Tibial nerve (tissue), 4 donors: Measurements from ENCODE around the gene TMEM253. TPM values are rescaled to one million over a fixed set of nuclear protein-coding genes. Genes with fewer than 3 reads are reported as not detected.

ENCODE experiments used
- DNase-seq, 2 donors: peaks; one replicate each; pipeline ENCODE4 v3.0.0-alpha.2; 2019; ENCODE audit warnings: low spot score in 2 of 2
- H3K27ac ChIP-seq, 4 donors: fragments of 200-600 bp; sonication (generic) in 3 of 4; one replicate each; pipeline ENCODE4 v1.5.1; 2017 to 2019; ENCODE audit warnings: mild to moderate bottlenecking in 1 of 4
- H3K27me3 ChIP-seq, 2 donors: fragments of 200-600 bp; sonication (generic) in 1 of 2; one replicate each; pipeline versions ENCODE4 v1.5.1 to v1.6.0; 2017 to 2019
- H3K36me3 ChIP-seq, 3 donors: fragments of 200-600 bp; sonication (generic); one replicate each; pipeline ENCODE4 v1.5.1; 2018 to 2019
- H3K4me1 ChIP-seq, 4 donors: fragments of 200-600 bp; sonication (generic) in 3 of 4; one replicate each; pipeline ENCODE4 v1.5.1; 2017 to 2019
- H3K4me3 ChIP-seq, 4 donors: fragments of 200-600 bp; sonication (generic) in 3 of 4; one replicate each; pipeline ENCODE4 v1.5.1; 2017 to 2019; ENCODE audit warnings: mild to moderate bottlenecking in 1 of 4, moderate library complexity in 1 of 4
- H3K9me3 ChIP-seq, 4 donors: fragments of 200-600 bp; sonication (generic) in 3 of 4; one replicate each; pipeline ENCODE4 v1.5.1; 2017 to 2019
- EP300 ChIP-seq, 2 donors: sonication (generic); formaldehyde crosslinking; IDR thresholded peaks; one replicate each; pipeline ENCODE4 v1.6.1; 2017; ENCODE audit warnings: antibody characterized with exemption in 2 of 2, mild to moderate bottlenecking in 1 of 2
- POLR2A ChIP-seq, 2 donors: fragments of 450-650 bp; IDR thresholded peaks; one replicate each; pipeline ENCODE4 v1.6.1; 2017; ENCODE audit warnings: antibody characterized with exemption in 2 of 2, mild to moderate bottlenecking in 2 of 2, moderate library complexity in 2 of 2
- WGBS, 2 donors: methylation state at CpG; one replicate each; pipeline ENCODE4 v1.1.5; 2018; 5-methylcytosine and 5-hydroxymethylcytosine counted together
- small RNA-seq: library from RNA; depleted of rRNA; stranded (forward); fragments of <200 nt; gene quantifications from one replicate; pipeline ENCODE3, GENCODE V24; 2016
- total RNA-seq, 4 donors: library from RNA; depleted of rRNA; stranded (reverse); fragments of >200 nt; gene quantifications; one replicate each; pipeline ENCODE4 v1.1.0, GENCODE V29; 2016
- TF ChIP-seq, protein P1 (sequence below), 5 experiments: fragments of 200-600 bp in 3 of 5; fragments of 450-650 bp in 2 of 5; sonication (generic) in 3 of 5; IDR thresholded peaks; one replicate each; pipeline ENCODE4 v1.5.1; 2016 to 2019; ENCODE audit warnings: antibody characterized with exemption in 5 of 5, mild to moderate bottlenecking in 3 of 5, moderate library complexity in 2 of 5

The TMEM253 gene
- total RNA-seq, 4 donors from 2014 or later = 0.44 to 0.63 TPM; not detected in 2

DNA sequence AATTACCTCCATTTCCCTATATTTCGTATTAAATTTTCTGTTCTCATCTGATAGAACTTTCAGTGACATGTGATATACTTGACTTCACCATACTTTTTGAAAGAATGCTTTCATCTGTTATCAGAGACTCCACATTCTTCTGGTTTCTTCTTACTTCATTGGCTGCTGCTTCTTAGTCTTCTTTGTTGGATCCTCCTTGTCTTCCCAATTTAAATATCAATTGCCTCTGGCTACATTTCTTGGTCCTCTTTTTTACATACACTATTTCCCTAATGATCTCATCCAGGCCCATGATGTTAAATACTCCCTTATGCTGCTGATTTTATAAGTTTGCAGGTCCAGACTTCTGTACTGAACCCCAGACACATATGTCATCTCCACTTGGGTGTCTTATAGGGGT lies 33.0 kb downstream of the TMEM253 start:
- TF ChIP-seq, protein P1, sequence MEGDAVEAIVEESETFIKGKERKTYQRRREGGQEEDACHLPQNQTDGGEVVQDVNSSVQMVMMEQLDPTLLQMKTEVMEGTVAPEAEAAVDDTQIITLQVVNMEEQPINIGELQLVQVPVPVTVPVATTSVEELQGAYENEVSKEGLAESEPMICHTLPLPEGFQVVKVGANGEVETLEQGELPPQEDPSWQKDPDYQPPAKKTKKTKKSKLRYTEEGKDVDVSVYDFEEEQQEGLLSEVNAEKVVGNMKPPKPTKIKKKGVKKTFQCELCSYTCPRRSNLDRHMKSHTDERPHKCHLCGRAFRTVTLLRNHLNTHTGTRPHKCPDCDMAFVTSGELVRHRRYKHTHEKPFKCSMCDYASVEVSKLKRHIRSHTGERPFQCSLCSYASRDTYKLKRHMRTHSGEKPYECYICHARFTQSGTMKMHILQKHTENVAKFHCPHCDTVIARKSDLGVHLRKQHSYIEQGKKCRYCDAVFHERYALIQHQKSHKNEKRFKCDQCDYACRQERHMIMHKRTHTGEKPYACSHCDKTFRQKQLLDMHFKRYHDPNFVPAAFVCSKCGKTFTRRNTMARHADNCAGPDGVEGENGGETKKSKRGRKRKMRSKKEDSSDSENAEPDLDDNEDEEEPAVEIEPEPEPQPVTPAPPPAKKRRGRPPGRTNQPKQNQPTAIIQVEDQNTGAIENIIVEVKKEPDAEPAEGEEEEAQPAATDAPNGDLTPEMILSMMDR (IDR thresholded peaks at IDR 0.05) = no peak
- TF ChIP-seq POLR2A (IDR thresholded peaks at IDR 0.05) (no peak), EP300 (IDR thresholded peaks at IDR 0.05) (no peak)
- 34 to 71% methylated on average over 1 of the region's 1 CpG for WGBS, 2 donors
- Histone ChIP-seq H3K36me3 (no peaks in the 10 kb centered on the region), H3K27me3 (no peaks in the 10 kb centered on the region), H3K27ac (no peak overlapping the region), H3K4me3 (no peak overlapping the region), H3K4me1 (no peaks in the 10 kb centered on the region), H3K9me3 (no peaks in the 10 kb centered on the region)
- DNase-seq = no peak

DNA sequence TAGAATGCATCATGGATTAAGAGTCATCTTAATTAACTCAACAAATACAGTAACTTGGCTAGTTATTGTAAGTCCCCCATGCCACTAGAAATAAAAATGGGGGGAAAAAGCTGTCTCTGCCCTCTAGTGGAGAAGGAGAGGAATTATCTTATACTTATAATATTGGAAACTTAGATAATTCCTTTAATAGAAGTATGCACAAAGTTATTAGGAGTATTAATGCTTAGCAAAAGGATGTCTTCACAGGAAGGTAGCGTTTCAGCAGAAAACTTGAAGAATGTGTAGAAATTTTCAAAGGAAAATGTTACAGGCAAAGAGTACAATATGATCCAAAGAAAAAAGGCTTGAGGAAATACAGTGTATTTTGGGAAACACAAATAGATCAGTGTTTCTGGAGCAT lies 35.2 kb downstream of the TMEM253 start:
- Histone ChIP-seq H3K27me3 (no peaks in the 10 kb centered on the region), H3K36me3 (no peaks in the 10 kb centered on the region), H3K4me1 (no peaks in the 10 kb centered on the region), H3K27ac (no peak overlapping the region), H3K9me3 (no peaks in the 10 kb centered on the region), H3K4me3 (no peak overlapping the region)
- TF ChIP-seq, protein P1 (IDR thresholded peaks at IDR 0.05) = peak; percentile 33 to 76 (median 36)
- no peak for TF ChIP-seq EP300 (IDR thresholded peaks at IDR 0.05)
- DNase-seq = no peak
- 14 to 20% methylated on average over 1 of the region's 1 CpG for WGBS, 2 donors

DNA sequence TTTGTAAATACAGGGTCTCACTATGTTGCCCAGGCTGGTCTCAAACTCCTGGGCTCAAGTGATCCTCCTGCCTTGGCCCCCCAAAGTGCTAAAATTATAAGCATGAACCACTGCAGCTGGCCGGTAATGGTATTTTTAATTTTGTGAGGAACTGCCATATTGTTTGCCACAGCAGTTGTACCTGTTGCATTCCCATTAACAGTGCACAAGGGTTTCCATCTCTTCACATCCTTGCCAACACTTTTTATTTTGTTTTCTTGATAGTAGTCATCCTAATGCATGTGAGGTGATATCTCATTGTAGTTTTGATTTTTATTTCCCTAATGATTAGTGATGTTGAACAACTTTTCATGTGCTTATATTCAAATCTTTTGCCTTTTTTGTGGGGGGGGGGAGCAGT lies 41.5 kb downstream of the TMEM253 start:
- WGBS, 2 donors = 87 to 95% methylated on average over 1 of the region's 1 CpG

DNA sequence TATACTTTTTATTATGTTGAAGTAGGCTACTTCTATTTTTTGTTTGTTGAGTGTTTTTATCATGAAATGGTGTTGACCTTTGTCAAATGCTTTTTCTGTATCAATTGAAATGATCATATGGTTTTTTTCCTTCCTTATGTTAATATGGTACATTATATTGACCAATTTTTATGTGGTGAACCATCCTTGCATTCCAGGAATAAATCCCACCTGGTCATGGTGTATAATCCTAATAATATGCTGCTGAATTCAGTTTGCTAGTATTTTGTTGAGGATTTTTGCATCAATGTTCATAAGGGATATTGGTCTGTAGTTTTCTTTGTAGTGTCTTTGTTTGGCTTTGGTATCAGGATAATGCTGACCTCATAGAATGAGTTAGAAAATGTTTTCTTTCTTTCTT lies 44.6 kb downstream of the TMEM253 start:
- Histone ChIP-seq H3K27ac (no peak overlapping the region), H3K27me3 (no peaks in the 10 kb centered on the region), H3K36me3 (no peaks in the 10 kb centered on the region), H3K9me3 (peaks cover 0 to 22% (median 3%) of the 10 kb centered on the region in 4 donors), H3K4me1 (no peaks in the 10 kb centered on the region), H3K4me3 (no peak overlapping the region)
- no peak for DNase-seq
- TF ChIP-seq EP300 (IDR thresholded peaks at IDR 0.05) = no peak
- TF ChIP-seq, protein P1 (IDR thresholded peaks at IDR 0.05) = no peak
- no peak for TF ChIP-seq POLR2A (IDR thresholded peaks at IDR 0.05)

More for the DNA sequence above, 41.5 kb downstream of the TMEM253 start:
- no peaks in the 10 kb centered on the region for H3K27me3 ChIP-seq
- no peak overlapping the region for H3K4me3 ChIP-seq
- no peaks in the 10 kb centered on the region for H3K36me3 ChIP-seq
- H3K9me3 ChIP-seq = peaks cover 0 to 22% (median 3%) of the 10 kb centered on the region in 4 donors
- DNase-seq = no peak
- no peak overlapping the region for H3K27ac ChIP-seq
- TF ChIP-seq, protein P1 (IDR thresholded peaks at IDR 0.05) = no peak
- TF ChIP-seq EP300 (IDR thresholded peaks at IDR 0.05) (no peak), POLR2A (IDR thresholded peaks at IDR 0.05) (no peak)
- no peaks in the 10 kb centered on the region for H3K4me1 ChIP-seq

DNA sequence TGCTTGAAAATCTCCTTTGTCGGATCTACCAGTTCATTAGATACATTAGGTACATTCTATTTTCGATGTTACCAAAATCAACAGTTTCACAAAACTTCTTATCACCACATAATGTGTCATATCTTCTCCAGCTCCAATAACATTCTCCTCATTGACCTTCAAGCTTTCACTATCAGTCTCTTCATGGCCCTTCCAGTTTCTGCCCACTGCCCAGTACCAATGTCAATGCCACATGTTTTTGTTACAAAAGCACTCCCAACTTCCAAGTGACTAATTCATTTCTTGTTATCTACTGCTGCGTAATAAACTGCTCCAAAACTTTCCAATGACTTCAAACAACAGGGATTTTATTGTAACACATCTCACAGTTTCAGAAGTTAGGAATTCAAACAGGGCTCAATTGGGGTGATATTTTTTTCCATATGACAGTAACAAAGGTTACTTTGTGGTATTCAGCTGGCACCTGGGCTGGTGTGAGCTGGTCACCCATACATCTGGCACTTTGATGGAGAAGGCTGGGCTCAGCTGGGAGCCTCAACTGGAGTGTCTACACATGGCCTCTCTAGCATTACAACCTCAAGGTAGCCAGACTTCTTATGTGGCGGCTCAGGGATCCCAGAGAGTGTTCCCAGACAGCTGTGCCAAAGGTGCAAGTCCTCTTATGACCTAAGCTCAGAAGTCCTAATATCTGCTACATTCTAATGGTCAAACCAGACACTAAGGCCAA lies 48.9 kb downstream of the TMEM253 start:
- Histone ChIP-seq H3K36me3 (no peaks in the 10 kb centered on the region), H3K27me3 (no peaks in the 10 kb centered on the region), H3K4me1 (no peaks in the 10 kb centered on the region), H3K27ac (no peak overlapping the region), H3K4me3 (no peak overlapping the region), H3K9me3 (peaks cover 0 to 14% (median 3%) of the 10 kb centered on the region in 4 donors)
- no peak for DNase-seq
- TF ChIP-seq, protein P1 (IDR thresholded peaks at IDR 0.05) = no peak
- TF ChIP-seq POLR2A (IDR thresholded peaks at IDR 0.05) (no peak), EP300 (IDR thresholded peaks at IDR 0.05) (no peak)
- whole genome bisulfite sequencing, 2 donors = 87 to 88% methylated on average over 4 of the region's 4 CpGs

Small RNA genes lying within 50 kb of the gene (small RNA-seq; reads per million reads assigned to genes)
- not detected for gene RNU6-252P

Other genes with a start within 250 kb of the TMEM253 start
- gene RNASE3, start 209.7 kb upstream of the TMEM253 start, total RNA-seq = under 1 TPM in 1 of 4 donors, not detected in 3; 0.63 TPM
- gene RNASE2, start 145.6 kb upstream of the TMEM253 start, total RNA-seq = 1 to 10 TPM in 2 of 4 donors, under 1 TPM in 1, not detected in 1; 0.59 to 3.5 (median 1.3) TPM
- 100 to 1,000 TPM in 3 of 4 donors, 10 to 100 TPM in 1; 61.5 to 134 (median 122) TPM for gene METTL17, start 111.1 kb upstream of the TMEM253 start, total RNA-seq
- not detected for gene SLC39A2, start 101.8 kb upstream of the TMEM253 start, total RNA-seq
- gene NDRG2, start 76.0 kb upstream of the TMEM253 start, total RNA-seq = 100 to 1,000 TPM; 370 to 971 (median 750) TPM
- gene TPPP2, start 70.8 kb upstream of the TMEM253 start, total RNA-seq = not detected
- not detected for gene RNASE13, start 66.3 kb upstream of the TMEM253 start, total RNA-seq
- not detected for gene RNASE7, start 58.7 kb upstream of the TMEM253 start, total RNA-seq
- not detected for gene RNASE8, start 43.2 kb upstream of the TMEM253 start, total RNA-seq
- gene ARHGEF40, start 30.8 kb upstream of the TMEM253 start, total RNA-seq = 100 to 1,000 TPM in 1 of 4 donors, 10 to 100 TPM in 3; 72.5 to 128 (median 80.9) TPM
- gene ZNF219, start 2.4 kb upstream of the TMEM253 start, total RNA-seq = 10 to 100 TPM; 28.6 to 90.3 (median 34.9) TPM
- under 1 TPM in 1 of 4 donors, not detected in 3; 0.39 TPM for gene OR5AU1, start 55.0 kb downstream of the TMEM253 start, total RNA-seq
- 100 to 1,000 TPM; 349 to 485 (median 426) TPM for gene HNRNPC, start 168.4 kb downstream of the TMEM253 start, total RNA-seq
- under 1 TPM in 3 of 4 donors, not detected in 1; 0.22 to 0.90 (median 0.78) TPM for gene RPGRIP1, start 179.0 kb downstream of the TMEM253 start, total RNA-seq